HG02938 (cell line): ENCODE data around the gene CPEB1.
"Not testable (repeated sequence)": the region's sequence is repeated elsewhere in the genome, so short reads cannot be mapped to it uniquely, and the experiment has no call there.

Experiments used
- ATAC-seq: cut with Tn5 transposase; IDR thresholded peaks from one replicate; pipeline ENCODE4 v1.9.1; 2021; ENCODE audit warnings: mild to moderate bottlenecking, moderate library complexity; ENCODE audit not compliant: unreplicated experiment

Gene CPEB1

DNA sequence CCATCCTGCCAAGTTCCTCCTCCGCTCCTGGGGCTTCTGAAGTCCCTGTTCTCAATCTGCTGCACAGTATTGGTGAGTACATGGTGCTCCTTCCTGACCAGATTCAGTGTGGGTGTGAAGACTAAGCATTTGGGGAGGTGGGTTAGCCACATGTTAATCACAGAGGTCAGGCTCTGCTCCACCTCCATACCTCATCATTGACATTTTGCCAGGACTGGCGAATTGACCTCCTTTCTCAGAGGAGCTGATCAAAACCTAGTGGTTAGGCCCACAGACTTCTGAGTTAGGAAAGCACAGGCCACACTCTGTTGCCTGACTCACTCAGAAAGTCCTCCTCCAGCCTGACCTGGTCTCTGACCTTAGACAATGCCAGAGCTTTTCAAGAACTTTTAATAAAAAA, 98.5 kb downstream of the CPEB1 start:
- ATAC-seq = peak; percentile 47

DNA sequence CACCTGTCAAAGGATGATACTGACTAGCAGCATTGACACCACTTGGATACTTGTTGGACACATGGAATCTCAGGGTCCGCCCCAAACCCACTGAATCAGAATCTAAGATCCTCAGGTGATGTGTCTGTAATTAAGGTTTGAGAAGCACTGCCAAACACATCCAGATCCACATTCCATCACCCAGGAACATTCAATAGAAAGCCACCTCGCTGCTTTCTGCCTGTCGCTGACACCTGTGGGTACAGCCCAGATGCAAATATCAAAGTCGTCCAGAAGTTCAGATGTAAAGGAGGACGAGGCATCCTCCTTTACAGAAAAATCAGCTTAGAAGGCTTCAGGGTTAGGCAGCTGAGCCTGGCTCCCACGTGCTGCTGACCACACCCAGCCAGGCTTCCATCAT, 101.7 kb downstream of the CPEB1 start:
- no peak for ATAC-seq

- no peak for ATAC-seq
These were observed 102.2 kb downstream of the CPEB1 start for GRCh38 chr15:82545002-82545401.

DNA sequence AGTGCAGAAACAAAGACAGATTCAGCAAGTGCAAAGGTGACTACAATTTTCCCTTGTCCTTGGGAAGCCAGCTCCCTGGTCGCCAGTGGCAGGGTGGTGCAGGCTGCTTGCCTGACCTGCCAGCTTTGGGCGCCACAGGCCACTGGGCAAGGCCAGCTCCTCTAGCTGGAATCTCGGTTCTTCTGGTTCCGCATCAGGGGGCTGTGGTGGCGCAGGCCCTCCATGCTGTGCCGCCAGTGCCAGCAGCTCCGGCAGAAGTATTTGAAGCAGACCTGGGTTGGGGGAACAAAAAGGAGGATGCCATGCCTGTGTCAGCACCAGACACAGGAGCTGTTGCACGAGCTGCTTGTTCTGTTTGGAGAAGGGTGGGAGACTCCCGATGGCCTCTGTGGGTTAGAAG, 102.7 kb downstream of the CPEB1 start:
- no peak for ATAC-seq

GRCh38 chr15:82543160-82543559, 104.0 kb downstream of the CPEB1 start:
- ATAC-seq = no peak

DNA sequence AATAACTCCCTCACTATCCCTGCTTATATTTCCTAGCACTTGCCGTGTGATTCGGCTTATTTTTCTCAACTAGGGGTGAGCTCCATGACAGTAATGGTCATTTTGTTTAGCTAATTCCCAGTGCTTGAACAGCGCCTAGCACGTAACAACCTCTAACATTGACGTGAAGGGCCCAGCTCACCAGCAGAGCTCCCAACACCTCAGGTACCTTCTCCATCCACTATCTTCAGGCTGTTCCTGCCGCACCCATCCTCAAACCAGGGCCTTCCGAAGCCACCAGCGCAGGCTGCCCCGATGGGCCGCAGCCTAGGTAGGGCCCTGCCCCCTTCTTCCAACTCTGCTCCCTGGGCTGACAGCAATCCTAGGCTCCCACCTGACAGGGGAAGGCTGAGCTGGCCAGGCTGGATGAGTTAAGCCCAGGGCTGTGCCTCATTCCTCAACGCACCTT, 106.2 kb downstream of the CPEB1 start:
- ATAC-seq = peak; percentile 1

DNA sequence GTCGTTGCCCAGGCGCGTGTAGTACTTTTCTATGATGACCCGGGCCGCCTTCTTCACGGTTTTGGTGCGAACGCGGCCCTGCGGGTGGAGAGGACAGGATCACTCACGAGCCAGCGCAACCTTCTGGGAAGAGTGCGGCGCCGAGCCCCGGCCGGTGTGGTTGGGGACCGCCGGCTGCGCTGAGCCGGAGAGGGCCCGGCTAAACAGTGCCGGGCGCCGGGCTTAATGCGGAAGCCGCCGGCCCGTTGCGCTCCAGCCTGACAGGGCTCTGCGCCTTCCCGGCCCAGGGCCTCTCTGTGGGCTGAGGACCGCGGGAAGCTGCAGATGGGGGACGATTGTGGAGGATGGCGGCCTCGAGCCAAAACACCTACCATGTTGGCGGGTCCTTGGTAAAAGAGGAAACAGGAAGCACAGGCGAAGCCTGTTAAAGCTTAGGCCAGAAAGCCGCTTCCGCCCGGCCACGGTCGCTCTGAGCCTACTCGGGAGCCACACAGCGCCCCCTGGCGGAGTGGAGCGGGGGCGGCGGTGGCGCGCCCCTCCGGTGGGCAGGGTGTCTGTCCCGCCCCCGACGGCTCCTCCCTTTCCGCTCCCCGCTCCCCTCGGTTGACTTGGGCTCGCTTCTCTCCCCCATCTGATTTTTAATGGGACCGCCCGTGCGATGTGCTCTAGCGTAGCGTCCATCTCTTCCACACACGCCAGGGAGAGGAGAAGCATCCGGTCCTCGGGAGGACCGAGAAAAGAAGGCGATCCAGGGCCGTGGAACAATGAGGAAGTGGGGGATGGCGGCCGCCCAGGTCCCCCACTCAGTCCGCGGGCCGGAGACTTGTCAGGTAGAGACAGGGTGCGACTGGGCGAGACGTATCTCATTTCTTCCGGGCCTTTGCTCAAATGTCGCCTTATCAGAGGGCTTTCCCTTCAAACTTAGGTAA, 106.8 kb downstream of the CPEB1 start, which contains the start of gene RPS17:
TSS of gene RPS17 (minus strand) at position 403 of the 929 bp plus-strand sequence. CDS start at position 374, 29 bp downstream.
- peak; percentile 83 for ATAC-seq

- ATAC-seq = no peak
These were observed 107.5 kb downstream of the CPEB1 start for GRCh38 chr15:82539691-82540054.

DNA sequence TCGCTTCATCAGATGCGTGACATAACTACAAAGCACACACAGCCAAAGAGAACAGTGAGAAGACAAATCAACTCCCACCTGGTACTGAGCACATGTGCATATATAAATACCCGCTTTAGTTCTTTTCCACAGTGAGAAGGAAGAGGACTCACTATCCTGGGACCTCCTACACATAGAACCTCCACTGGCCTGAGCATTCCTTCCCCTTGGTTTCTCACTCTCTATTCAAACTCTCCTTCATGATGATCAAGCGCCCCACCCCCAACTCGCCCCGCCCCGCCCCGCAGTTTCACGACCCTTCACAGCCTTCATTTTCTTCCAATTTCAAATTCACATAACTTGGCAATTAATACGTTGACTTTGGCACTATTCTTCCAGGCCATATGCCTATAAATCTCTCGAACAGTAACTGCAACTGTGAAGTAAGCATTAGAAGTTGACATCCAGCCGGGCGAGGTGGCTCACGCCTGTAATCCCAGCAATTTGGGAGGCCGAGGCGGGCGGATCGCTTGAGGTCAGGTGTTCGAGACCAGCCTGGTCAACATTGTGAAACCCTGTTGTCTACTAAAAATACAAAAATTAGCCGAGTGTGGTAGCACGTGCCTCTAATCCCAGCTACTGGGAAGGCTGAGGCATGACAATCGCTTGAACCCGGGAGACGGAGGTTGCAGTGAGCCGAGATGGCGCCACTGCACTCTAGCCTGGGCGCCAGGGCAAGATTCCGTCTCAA, 108.0 kb downstream of the CPEB1 start:
- no peak for ATAC-seq

- no peak for ATAC-seq
These were observed 109.7 kb downstream of the CPEB1 start for GRCh38 chr15:82537351-82537908.

- ATAC-seq = no peak
These were observed 110.5 kb downstream of the CPEB1 start for GRCh38 chr15:82536409-82537350.

GRCh38 chr15:82535566-82536408, 111.4 kb downstream of the CPEB1 start:
- ATAC-seq = no peak

DNA sequence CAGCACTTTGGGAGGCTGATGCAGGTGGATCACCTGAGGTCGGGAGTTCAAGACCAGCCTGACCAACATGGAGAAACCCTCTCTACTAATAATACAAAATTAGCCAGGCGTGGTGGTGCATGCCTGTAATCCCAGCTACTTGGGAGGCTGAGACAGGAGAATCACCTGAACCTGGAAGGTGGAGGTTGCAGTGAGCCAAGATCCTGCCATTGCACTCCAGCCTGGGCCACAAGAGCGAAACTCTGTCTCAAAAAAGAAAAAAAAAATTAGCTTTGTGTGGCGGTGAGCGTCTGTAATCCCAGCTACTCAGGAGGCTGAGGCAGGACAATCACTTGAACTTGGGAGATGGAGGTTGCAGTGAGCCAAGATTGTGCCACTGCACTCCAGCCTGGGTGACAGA, 112.0 kb downstream of the CPEB1 start:
- ATAC-seq = not testable (repeated sequence)

GRCh38 chr15:82534457-82534861, 112.7 kb downstream of the CPEB1 start:
- ATAC-seq = not testable (repeated sequence)

- no peak for ATAC-seq
These were observed 113.4 kb downstream of the CPEB1 start for GRCh38 chr15:82533801-82534200.

- no peak for ATAC-seq
These were observed 114.1 kb downstream of the CPEB1 start for GRCh38 chr15:82532991-82533481.

DNA sequence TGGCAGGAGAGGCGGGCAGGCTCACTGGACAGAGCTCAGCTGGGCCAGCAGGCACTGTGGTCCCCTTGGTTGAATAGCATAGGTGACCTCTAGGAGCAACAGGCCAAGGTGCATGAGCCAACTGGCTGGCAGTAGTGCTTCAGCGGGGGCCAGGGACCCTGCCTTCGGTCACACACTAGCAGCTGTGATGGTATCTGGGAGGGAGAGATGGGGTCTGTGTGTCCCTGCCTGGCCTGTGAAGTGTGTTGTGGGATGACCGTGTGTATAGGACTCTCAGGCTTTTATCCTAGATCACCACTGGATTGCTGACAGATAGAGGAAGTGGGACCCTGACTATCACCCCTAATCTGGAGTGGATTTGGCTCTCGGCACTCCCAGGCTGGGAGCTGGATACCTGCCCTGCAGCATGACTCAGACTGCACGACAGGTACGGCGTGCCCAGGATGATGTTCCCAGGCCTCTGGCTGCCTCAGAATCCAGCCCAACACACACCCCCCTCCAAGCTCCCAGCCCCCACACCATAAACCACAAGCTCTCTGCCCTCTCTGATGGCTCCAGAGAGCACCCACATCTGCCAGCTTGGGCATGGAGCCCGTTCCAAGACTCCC, 114.7 kb downstream of the CPEB1 start:
- ATAC-seq = no peak

DNA sequence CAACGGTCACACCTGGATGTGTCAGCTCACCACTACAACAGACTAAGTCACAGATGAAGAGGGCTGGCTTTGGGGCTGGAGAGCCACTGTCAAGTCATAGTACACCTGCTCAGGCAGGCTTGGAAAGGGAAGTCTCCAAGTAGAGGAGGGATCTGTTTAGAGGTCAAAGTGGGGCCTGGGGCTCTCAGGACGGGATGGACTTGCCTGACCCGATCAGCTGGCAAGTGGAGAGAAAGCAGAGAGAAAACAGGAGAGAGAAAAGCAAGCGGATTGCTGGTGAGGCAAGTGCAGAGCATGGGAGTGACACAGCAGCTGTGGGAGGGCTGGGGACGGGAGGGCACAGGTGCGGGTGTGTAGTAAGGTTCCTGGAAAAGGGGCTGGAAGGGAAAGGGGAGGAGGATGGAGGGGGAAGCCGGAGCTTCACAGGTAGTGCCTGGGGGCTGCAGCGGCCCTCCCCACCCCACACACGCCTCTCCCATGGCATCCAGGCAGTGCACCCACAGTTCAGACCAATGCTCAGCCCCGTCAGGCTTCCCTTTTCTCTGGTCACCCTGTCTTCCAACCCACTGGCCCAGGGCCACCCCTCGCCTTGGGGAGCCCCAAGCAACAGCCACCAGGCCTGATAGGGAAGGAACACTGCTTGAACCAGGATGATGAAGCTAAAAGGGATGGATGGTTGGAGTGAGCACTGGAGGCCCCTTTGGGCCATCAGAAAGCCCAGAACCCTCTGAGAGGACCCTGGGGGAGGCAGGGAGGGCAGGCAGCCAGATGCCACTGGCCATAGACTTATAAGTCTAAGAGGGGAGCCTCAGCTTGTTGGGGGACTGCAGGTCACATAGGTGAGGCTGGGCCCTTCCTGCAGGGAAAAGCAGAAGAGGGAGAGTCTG, 115.4 kb downstream of the CPEB1 start:
- ATAC-seq = no peak
